ENCODE results near the gene MIOS. TPM values are rescaled to one million over a fixed set of nuclear protein-coding genes. Genes with fewer than 3 reads are reported as not detected.

The MIOS gene
- total and polyA plus RNA-seq, 9 of the 15 experiments (the other 6 are each of a cell fraction or from before 2014, with no cell fraction given) = 7.8 to 47.8 (median 30.6) TPM

DNA sequence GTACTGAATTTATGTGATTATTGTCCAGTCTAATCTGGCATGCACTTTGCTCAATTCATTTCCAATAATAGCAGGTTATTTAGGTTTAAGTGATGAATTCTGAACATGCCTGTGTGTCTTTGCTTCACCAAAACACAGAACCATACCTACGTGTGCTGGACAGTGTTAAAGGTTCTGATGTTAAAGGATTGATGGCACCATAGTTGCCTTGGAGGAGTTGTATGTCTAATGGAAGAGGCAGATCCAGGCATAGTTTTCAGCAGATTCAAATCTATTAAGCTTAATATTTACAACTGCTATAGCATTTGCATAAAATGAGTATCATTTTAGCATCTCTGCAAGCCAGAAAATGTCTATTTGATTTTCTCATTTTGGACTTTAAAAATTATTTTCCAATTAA lies 45.8 kb downstream of the MIOS start:
- no peak overlapping the region for H3K4me2 ChIP-seq (ENCODE audit: insufficient read depth, low read length)
- BruUV-seq (replicated peaks) = no TSS peak
- H3K27me3 ChIP-seq (ENCODE audit: control insufficient read depth in 2 of 2, insufficient read depth in 2 of 2, low read length in 2 of 2) = no peaks in the 10 kb centered on the region
- H3K9me1 ChIP-seq (ENCODE audit: control insufficient read depth, insufficient read depth, low read length) = no peaks in the 10 kb centered on the region
- no peak overlapping the region for H2AFZ ChIP-seq (ENCODE audit: low read depth, low read length)
- no peaks in the 10 kb centered on the region for H4K20me1 ChIP-seq (replicated peaks; ENCODE audit: control insufficient read depth, insufficient read depth, low read length)
- POLR2A ChIA-PET = no interaction called here
- no peak for DNase-seq (ENCODE audit: extremely low read depth in 1 of 4, low spot score in 3 of 4)
- intact Hi-C loops (cut with micrococcal nuclease) (no loop called here), in situ Hi-C loops (cut with MboI) (no loop called here)
- H3K27ac ChIP-seq (ENCODE audit: extremely low read depth, low read depth, low read length) = no peak overlapping the region
- no peak for FAIRE-seq
- no peak for ATAC-seq
- no peaks in the 10 kb centered on the region for H3K79me2 ChIP-seq (ENCODE audit: control insufficient read depth, insufficient read depth, low read length)
- peaks cover 6% of the 10 kb centered on the region; the same call in 2 of the 3 replicates for H3K36me3 ChIP-seq (ENCODE audit: control insufficient read depth, insufficient read depth, low read length)
- WGBS (ENCODE audit: insufficient coverage, low coverage, missing lambda C conversion rate) = 85% methylated on average over 1 of the region's 1 CpG
- no peak for TF ChIP-seq NR3C1 (CRISPR knock-in tag; IDR thresholded peaks at IDR 0.05)
- no peak for TF ChIP-seq ZNF184 (CRISPR knock-in tag; IDR thresholded peaks at IDR 0.05)
- no peak for TF ChIP-seq SIRT6 (IDR thresholded peaks at IDR 0.05; ENCODE audit: low read depth, low read length)
- TF ChIP-seq PHF8 (IDR thresholded peaks at IDR 0.05; ENCODE audit: borderline replicate concordance, low read length) = no peak
- TF ChIP-seq, protein P1, sequence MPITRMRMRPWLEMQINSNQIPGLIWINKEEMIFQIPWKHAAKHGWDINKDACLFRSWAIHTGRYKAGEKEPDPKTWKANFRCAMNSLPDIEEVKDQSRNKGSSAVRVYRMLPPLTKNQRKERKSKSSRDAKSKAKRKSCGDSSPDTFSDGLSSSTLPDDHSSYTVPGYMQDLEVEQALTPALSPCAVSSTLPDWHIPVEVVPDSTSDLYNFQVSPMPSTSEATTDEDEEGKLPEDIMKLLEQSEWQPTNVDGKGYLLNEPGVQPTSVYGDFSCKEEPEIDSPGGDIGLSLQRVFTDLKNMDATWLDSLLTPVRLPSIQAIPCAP (CRISPR knock-in tag; IDR thresholded peaks at IDR 0.05; ENCODE audit: borderline replicate concordance) = no peak
- TF ChIP-seq SRSF3 (IDR thresholded peaks at IDR 0.05; ENCODE audit: insufficient read depth, low read length) = no peak
- no peak for TF ChIP-seq WHSC1 (IDR thresholded peaks at IDR 0.05; ENCODE audit: low read length)
- TF ChIP-seq MLX (CRISPR knock-in tag; conservative IDR thresholded peaks at IDR 0.05) = no peak
- TF ChIP-seq ZNF274 (IDR thresholded peaks at IDR 0.05; ENCODE audit: borderline replicate concordance, low read depth, low read length) = no peak
- no peak for TF ChIP-seq SNAPC5 (CRISPR knock-in tag; IDR thresholded peaks at IDR 0.05)
- no peak for TF ChIP-seq ELK3 (CRISPR knock-in tag; IDR thresholded peaks at IDR 0.05)
- TF ChIP-seq HNRNPUL1 (IDR thresholded peaks at IDR 0.05; ENCODE audit: low read length) = no peak
- TF ChIP-seq ZNF79 (CRISPR knock-in tag; IDR thresholded peaks at IDR 0.05; ENCODE audit: low read depth) = no peak
- no peak for TF ChIP-seq ZNF512 (tag; IDR thresholded peaks at IDR 0.05)
- TF ChIP-seq, protein P2, sequence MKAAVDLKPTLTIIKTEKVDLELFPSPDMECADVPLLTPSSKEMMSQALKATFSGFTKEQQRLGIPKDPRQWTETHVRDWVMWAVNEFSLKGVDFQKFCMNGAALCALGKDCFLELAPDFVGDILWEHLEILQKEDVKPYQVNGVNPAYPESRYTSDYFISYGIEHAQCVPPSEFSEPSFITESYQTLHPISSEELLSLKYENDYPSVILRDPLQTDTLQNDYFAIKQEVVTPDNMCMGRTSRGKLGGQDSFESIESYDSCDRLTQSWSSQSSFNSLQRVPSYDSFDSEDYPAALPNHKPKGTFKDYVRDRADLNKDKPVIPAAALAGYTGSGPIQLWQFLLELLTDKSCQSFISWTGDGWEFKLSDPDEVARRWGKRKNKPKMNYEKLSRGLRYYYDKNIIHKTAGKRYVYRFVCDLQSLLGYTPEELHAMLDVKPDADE (conservative IDR thresholded peaks at IDR 0.05; ENCODE audit: control insufficient read depth, low read depth, low read length) = no peak
- TF ChIP-seq MTA3 (IDR thresholded peaks at IDR 0.05; ENCODE audit: borderline replicate concordance) = no peak
- CTCF ChIA-PET (ENCODE audit: low intra/inter-chr PET ratio) = no interaction called here
- H3K9ac ChIP-seq (ENCODE audit: insufficient read depth in 1 of 2, low read depth in 2 of 2, low read length in 2 of 2) = no peak overlapping the region
- no peaks in the 10 kb centered on the region for H3K9me3 ChIP-seq (replicated peaks; ENCODE audit: control insufficient read depth, insufficient read depth, low read depth, low read length)
- H3K4me3 ChIP-seq = no peak overlapping the region
- H3K4me1 ChIP-seq (replicated peaks in 1 of 2; ENCODE audit: control insufficient read depth in 2 of 2, insufficient read depth in 2 of 2, low read length in 2 of 2) = peaks cover 8 to 21% of the 10 kb centered on the region in 2 experiments; a peak in 3 of 5 replicates

All from K562 (cell line).